Hematopoietic multipotent progenitor cell treated with erythropoietin and hydrocortisone succinate and interleukin-3 and kit ligand, for 8 days (in vitro differentiated cells): Measurements from ENCODE around the gene IQSEC1.

Experiments used
- DNase-seq: peaks from one replicate; pipeline ENCODE4 v3.0.0-alpha.2; 2015

The IQSEC1 gene

DNA sequence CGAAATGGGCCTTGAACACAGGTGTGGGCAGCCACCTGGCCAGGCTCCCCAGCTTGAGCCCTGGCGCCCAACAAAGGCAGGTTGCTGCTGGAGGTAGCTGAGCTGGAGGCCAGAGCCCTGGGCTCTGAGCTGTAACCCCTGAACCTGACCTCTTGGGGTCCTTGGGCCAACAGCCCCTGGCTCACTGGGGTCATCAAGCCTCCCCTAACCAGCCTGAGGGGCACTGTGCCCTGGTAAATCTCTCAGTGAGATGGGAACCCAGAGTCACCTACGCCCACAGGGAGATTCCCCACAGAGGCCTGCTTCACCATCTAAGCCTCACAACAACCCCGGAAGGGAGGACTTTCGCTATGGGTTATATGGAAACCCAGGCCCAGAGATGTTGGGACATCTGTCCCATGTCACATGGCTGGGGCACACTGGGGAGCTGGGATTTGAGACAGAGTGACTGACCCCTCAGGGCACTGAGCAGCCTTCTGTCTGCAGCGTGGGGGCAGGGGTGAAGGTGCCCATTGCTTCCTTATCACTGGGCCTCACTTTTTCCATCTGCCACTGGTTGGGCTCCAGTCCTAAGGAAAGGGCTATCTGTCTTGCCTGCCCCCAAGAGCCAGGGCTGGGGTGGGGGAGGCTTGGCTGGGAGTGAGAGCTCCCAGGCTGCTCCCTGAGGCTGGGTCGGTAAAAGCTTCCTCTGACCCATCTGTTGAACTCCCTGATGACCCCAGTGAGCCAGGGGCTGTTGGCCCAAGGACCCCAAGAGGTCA, 59.1 kb downstream of the IQSEC1 start:
- DNase-seq, result peak; percentile 85

- DNase-seq, result peak; percentile 32
Measured at GRCh38 chr3:13013566-13013965, 59.7 kb downstream of the IQSEC1 start.

DNA sequence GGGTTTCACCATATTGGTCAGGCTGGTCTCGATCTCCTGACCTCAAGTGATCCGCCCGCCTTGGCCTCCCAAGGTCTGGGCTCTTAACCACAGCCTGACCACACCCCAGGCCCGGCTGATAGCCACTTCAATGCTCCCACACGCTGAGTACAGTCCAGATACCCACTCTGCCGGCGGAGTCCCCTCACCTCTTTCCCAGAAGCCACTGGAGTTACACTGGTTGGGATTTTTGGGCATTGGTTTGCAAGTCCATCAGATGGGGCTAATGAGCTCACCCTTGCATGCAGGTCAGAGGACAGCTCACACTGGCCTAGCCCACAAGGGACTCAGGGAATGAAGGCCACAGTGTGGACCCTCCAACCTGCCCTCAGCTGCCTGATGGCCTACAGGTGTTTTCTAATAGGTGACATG, 60.1 kb downstream of the IQSEC1 start:
- peak; percentile 74 for DNase-seq

DNA sequence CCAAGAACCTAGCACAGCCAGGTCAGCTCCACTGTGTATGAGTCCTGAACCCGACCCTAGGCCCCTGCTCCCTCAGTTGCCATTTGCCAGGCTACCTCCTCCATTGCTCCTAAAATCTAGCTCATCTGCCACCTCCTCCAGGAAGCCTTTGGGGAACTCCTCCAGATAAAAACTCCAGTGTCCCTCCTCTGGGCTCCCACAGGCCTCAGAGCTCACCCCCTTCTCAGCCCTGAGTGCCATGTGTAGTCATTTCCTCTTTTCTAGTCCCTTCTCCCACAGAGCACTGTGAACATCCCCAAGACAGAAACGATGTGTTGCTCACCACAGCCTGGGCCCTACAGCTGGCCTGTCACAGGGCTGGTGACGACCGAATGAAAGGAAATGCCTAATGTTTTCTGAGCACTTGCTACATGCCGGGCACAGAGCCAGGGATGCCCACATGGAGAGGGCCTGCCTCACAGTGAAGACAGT, 61.0 kb downstream of the IQSEC1 start:
- DNase-seq, result peak; percentile 86

DNA sequence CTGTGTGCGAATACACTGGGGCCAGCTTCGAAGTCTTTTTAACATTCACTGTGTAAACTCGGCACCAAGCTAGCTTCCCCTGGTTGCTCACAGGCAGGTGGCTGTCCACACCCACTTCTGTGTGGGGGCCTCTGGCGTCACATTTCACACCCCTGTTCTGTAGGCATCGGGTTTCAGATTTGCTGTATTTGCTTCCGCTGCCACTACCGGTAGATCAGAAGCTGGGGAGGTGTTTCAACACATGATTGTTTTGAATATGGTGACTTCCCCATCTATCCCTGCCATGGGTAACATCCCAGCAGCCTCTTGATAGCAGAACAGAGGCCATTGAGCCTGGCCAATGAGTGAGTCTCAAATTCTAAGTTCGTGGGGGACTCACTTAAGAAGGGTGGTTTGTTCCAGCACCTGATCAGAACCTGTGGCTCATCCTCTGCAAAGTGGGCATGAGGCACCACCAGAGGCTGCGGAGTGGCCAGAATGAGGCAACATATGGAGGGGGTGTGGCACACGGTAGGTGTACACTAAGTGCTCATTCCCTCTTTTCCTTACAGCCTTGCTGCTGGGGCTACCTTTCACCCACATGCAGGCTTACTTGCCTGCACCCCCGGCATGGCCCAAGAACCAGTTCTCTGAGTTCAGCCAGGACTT, 61.5 kb downstream of the IQSEC1 start:
- DNase-seq, result peak; percentile 47

- DNase-seq, result no peak
Measured at GRCh38 chr3:13010780-13011572, 62.3 kb downstream of the IQSEC1 start.

DNA sequence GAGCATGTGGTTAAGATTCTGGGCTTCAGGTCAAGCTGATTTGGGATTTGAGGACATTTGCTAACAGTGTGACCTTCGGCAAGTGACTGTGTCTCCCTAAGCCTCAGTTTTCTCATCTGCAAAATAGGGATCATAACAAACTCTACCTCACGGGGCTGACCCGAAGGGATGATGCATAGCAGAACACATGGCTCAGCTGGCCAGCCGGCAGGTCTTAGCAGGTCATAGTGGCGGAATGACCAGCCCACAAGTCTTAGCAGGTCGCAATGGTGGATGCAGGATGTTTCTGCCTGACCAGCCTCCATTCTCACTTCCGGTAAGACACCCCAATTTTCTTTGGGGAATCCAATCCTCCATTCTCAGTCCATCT, 63.3 kb downstream of the IQSEC1 start:
- no peak for DNase-seq

GRCh38 chr3:13009132-13009945, 63.9 kb downstream of the IQSEC1 start:
- peak; percentile 91 for DNase-seq

- peak; percentile 26 for DNase-seq
Measured at GRCh38 chr3:13008155-13008995, 64.9 kb downstream of the IQSEC1 start.

DNA sequence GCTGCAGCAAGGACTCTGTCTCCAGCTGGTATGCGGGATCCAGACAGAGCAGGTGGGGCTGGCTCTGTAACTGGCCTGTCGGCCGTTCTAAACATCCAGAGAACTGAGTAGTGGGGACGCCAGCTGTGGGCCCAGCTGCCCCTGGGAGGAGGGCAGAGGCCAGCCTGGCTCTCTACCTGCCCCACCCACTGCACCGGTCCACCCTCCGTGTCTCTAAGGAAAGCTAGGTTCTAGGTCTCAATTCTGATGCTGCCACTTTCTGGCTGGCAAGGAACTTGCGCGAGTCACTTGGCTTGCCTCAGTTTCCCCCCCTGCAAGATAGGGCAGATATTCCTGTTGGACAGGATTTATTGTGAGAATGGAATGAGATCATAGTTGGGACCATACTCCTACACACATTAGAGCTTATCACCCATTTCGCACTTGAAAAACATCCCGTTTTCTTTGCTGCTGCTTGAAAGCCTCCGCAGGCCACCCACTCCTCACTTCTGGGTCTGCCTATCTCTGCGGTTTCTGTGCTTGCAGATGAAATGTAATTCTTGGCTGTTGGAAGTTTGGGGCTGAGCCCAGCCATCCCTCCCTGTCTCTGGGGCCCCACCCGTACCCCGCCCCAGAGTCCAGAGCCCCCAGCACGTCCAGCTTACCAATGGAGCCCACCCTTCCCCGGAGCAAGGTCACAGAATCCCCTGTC, 65.8 kb downstream of the IQSEC1 start:
- DNase-seq, result peak; percentile 65

DNA sequence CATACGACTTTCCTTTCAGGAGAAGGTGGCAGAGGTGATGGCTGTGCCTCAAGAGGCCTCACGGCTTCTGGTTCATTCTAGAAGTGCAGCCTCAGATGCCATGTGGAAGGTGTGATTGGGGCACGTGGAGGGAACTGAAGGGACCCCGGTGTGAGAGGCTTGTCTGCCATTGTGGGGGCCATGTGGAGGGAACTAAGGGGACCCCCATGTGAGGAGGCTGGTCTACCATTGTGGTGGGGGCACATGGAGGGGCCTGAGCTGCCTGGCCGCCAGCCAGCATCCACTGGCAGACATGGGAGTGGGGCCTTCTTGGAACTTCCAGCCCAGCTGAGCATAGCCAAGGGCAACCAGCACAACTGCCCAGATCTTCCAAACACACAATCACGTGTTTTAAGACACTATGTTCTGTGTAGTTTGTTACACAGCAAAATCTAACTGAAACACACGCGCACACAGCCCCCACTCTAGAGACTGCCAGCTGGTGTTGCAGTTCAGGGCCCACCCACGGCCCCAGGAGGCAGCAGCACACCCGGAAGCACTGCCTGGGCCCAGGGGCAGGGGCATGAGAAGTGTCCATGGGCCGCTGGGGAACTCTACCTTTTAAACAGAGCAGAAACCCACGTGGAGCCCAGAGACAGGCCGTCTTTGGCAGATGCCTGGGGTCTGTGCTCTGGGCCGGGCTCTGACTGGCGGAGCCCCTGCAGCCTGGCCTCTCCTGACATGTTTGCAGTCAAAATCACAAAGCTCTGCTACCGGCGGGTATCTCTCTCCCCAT, 66.8 kb downstream of the IQSEC1 start:
- DNase-seq, result peak; percentile 21

- no peak for DNase-seq
Measured at GRCh38 chr3:13005301-13005700, 67.9 kb downstream of the IQSEC1 start.

- DNase-seq, result no peak
Measured at GRCh38 chr3:13004376-13004775, 68.9 kb downstream of the IQSEC1 start.

DNA sequence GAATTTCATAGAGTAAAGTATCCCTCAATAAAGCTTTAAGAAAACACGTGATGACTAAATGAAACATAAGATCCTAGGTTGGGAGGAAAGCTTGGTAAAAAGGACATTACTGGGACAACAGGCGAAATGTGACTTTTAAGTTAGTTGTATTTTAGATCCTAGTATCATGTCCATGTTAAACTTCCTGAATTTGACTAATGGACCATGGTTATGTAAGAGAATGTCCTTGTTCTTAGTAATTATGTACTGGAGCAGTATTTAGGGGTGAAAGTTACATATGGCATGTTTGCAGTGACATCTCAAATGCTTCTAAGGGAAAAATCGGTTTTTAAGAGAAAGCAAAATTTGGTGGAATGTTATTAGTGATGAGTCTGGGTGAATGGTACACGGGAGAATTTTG, 69.6 kb downstream of the IQSEC1 start:
- DNase-seq, result no peak

GRCh38 chr3:13002398-13003124, 70.7 kb downstream of the IQSEC1 start:
- peak; percentile 62 for DNase-seq

DNA sequence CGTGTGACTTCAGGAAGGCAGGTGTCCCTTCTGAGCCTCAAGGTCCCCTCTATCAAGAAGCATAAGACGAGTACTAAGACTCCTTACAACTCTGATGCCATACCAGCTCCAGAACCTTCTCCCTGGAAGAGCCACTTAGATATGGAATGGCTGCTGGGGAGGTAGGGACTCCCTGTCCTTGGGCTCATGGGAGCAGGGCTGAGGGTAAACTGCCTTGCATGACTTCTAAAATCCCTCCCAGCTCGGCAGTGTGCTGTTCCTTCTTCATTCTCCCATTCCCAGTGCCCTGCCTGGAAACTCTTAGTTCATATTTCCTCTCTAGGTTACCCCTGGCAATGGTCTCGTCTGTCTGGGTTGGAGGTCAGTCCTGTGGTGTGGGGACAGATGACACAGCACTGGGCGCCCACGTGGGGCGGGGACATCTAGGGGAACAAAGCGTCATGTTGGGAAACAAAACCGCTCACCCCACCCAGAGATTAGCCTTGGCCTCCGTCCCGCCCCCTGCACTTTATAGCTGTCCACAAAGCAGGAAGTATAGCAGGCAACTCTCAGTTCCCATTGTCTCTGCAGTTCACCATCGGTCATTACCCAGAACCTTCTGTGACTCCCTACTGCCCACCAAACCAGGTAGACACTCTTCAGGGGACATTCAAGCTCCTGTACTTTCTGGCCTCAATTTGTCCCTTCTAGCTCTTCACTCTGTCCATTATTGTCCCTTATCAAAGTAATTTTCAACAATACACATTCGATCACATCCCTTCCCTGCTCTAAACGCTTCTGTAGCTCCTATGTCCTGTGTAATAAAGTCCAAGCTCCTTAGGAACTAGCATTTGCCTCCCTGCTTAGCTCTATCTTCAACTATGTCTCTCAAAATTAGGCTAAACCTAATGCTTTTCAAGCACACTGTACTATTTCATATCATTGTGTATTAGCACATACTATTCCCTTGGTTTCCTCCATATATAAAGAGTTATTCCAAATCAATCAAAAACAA, 73.8 kb downstream of the IQSEC1 start:
- peak; percentile 92 for DNase-seq

DNA sequence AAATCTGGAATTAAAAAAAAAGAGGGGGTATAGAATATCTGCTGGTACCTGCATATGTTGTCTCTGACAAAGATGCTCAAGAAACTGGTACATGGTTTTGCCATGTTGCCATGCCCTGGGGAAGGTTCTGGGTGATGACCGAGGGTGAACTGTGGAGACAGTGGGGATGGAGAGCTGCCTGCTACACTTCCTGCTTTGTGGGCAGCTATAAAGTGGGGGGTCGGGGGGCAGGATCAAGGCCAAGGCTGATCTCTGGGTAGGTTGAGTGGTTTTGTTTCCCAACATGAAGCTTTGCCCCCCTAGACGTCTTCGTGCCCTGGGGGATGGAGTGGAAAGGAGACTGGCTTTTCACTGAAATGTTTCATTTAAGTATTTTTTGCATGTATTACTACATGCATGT, 74.6 kb downstream of the IQSEC1 start:
- no peak for DNase-seq

DNA sequence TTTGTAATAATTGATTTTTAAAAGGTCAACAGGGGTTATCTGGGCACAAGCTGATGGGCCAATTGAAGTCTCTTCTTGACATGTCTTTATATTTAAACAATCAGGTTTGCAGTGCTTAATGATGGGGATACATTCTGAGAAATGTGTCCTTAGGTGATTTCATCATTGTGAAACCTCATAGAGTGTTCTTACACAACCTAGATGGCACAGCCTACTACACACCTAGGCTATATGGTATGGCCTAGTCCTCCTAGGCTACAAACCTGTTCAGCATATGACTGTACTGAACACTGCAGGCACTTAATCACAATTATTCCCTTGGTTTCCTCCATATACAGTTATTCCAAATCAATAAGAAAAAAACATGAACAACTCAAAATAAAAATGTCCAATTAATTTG, 75.8 kb downstream of the IQSEC1 start:
- DNase-seq, result no peak

DNA sequence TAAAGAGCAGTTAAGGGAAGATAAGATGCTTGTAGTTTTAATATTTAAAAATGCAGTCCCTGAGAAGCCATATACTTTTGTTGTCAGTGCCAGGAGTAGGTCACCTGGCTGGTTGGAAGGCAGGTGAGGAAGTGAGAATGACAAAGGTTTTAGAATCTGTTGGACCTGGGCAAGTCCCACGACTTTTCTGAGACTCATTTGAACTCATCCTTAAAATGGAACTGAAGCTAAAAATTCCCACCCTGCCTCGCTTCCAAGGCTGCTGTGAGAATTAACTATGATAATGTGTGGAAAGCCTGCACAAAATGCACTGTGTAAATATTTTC, 77.1 kb downstream of the IQSEC1 start:
- DNase-seq, result no peak
